ENCODE measurements around the gene XKR3. TPM values are rescaled to one million over a fixed set of nuclear protein-coding genes. Genes with fewer than 3 reads are reported as not detected.
"Not testable (repeated sequence)": the region's sequence is repeated elsewhere in the genome, so short reads cannot be mapped to it uniquely, and the experiment has no call there.

XKR3 gene
- total RNA-seq, 2 donors from 2014 or later = not detected

DNA sequence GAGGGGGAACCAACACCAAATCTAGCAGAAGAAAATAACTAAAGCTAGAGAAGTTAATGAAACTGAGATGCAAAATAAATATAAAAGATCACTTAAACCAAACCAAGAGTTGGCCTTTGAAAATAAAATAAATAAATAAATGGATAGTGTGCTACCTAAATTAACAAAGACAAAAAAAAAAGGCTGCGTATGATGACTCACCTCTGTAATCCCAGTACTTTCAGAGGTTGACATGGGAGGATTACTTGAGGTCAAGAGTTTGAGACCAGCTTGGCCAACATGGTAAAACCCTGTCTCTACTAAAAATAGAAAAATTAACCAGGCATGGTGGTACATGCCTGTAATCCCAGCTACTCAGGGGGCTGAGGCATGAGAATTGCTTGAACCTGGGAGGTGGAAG is 29.7 kb downstream of the XKR3 start:
- not testable (repeated sequence) for H3K4me3 Mint-ChIP-seq; DNase-seq (ENCODE audit: low spot score); H3K27ac Mint-ChIP-seq; H3K4me1 Mint-ChIP-seq (ENCODE audit: low read depth in 2 of 2); H3K36me3 Mint-ChIP-seq; H3K9me3 Mint-ChIP-seq; ATAC-seq
- H3K27me3 Mint-ChIP-seq = peaks cover 5 to 17% of the 10 kb centered on the region in 2 donors

- ATAC-seq (no peak), DNase-seq (ENCODE audit: low spot score) (no peak)
- peaks cover 5 to 17% of the 10 kb centered on the region in 2 donors for H3K27me3 Mint-ChIP-seq
- H3K4me3 Mint-ChIP-seq = no peak overlapping the region
- peaks cover 3% of the 10 kb centered on the region for H3K9me3 Mint-ChIP-seq
- no peak overlapping the region for H3K27ac Mint-ChIP-seq
- H3K36me3 Mint-ChIP-seq = peaks cover 5% of the 10 kb centered on the region
- H3K4me1 Mint-ChIP-seq (ENCODE audit: low read depth in 2 of 2) = no peaks in the 10 kb centered on the region
Measured at GRCh38 chr22:16793831-16794230, 31.4 kb downstream of the XKR3 start.

- DNase-seq (ENCODE audit: low spot score) (no peak), ATAC-seq (no peak)
- no peaks in the 10 kb centered on the region for H3K4me1 Mint-ChIP-seq (ENCODE audit: low read depth in 2 of 2)
- no peak overlapping the region for H3K27ac Mint-ChIP-seq
- H3K36me3 Mint-ChIP-seq = peaks cover 3% of the 10 kb centered on the region
- H3K27me3 Mint-ChIP-seq = peaks cover 12 to 13% of the 10 kb centered on the region in 2 donors
- peaks cover 3% of the 10 kb centered on the region for H3K9me3 Mint-ChIP-seq
- no peak overlapping the region for H3K4me3 Mint-ChIP-seq
Measured at GRCh38 chr22:16789860-16790493, 35.2 kb downstream of the XKR3 start.

DNA sequence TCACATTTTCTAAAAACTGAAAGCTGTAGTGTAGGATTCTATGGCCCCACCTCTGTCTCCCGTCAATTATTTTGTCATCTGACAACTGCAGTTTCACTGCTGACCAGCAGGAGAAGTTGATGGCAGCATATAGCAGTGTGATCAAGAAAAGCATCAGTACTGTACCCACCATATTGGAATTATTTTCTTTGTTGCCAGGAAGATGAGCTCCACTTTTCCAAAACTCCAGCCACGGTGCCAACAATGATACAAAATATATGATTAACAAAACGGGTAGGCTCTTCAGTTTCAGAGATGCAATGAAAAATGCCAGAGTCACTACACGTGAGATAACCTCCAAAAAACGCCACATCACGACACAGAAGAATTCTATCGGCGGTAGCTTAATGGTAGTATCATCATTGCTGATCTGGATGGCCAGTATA is 41.3 kb downstream of the XKR3 start:
- Mint-ChIP-seq H3K36me3 (no peaks in the 10 kb centered on the region), H3K27me3 (peaks cover 0 to 7% of the 10 kb centered on the region in 2 donors), H3K4me3 (no peak overlapping the region), H3K9me3 (no peaks in the 10 kb centered on the region), H3K27ac (no peak overlapping the region), H3K4me1 (ENCODE audit: low read depth in 2 of 2) (no peaks in the 10 kb centered on the region)
- ATAC-seq (no peak), DNase-seq (ENCODE audit: low spot score) (no peak)

DNA sequence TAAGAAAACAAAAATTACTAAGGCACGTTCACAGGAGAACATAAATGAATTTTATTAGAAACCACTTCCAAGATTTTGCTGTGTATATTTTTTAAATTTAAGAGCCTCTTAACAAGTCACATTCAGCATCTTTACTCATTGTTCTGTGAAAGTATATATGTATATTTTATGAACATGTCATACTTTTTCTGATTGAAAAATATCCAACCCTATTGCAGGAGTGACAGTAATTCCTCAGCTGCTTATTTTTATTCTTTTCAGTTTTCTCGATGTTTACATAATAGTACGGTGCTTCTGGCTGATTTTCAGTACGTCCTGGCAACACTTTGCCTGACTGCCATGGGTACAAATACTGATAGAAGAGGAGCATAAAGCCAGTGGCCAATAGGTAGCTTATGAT is 41.8 kb downstream of the XKR3 start:
- Mint-ChIP-seq H3K4me3 (no peak overlapping the region), H3K4me1 (ENCODE audit: low read depth in 2 of 2) (no peaks in the 10 kb centered on the region), H3K27me3 (peaks cover 0 to 7% of the 10 kb centered on the region in 2 donors), H3K27ac (no peak overlapping the region), H3K36me3 (no peaks in the 10 kb centered on the region), H3K9me3 (no peaks in the 10 kb centered on the region)
- no peak for ATAC-seq
- no peak for DNase-seq (ENCODE audit: low spot score)

DNA sequence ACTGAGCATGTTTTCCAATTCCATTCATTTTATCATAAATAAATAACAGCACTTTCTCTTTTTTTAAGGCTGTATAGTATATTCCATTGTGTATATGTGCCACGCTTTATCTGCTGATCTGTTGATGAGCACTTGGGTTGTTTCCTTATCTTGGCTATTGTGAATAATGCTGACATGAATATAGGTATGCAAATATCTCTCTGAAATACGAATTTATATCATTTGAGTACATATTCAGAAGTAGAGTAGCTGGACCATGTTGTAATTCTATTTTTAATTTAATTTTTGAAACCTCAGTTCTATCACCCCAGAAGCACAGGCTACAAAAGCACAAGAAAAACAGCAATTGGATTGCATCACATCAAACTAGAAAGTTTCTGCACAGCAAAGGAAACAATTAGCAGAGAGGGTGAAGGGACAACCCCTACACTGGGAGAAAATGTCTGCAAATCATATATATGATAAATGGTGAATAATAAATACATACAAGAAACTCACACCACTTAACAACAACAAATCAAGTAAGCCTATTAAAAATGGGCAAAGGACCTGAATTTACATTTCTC is 43.4 kb downstream of the XKR3 start:
- Mint-ChIP-seq H3K9me3 (no peaks in the 10 kb centered on the region), H3K27me3 (peaks cover 2 to 7% of the 10 kb centered on the region in 2 donors), H3K27ac (no peak overlapping the region), H3K4me3 (no peak overlapping the region), H3K36me3 (no peaks in the 10 kb centered on the region), H3K4me1 (ENCODE audit: low read depth in 2 of 2) (no peaks in the 10 kb centered on the region)
- ATAC-seq (no peak), DNase-seq (ENCODE audit: low spot score) (no peak)

GRCh38 chr22:16781074-16781763 is 44.0 kb downstream of the XKR3 start:
- Mint-ChIP-seq H3K27me3 (peaks cover 0 to 7% of the 10 kb centered on the region in 2 donors), H3K9me3 (no peaks in the 10 kb centered on the region), H3K4me1 (ENCODE audit: low read depth in 2 of 2) (no peaks in the 10 kb centered on the region), H3K36me3 (no peaks in the 10 kb centered on the region), H3K27ac (no peak overlapping the region), H3K4me3 (no peak overlapping the region)
- no peak for ATAC-seq
- no peak for DNase-seq (ENCODE audit: low spot score)

GRCh38 chr22:16777284-16777924 is 47.8 kb downstream of the XKR3 start:
- ATAC-seq = no peak
- H3K27ac Mint-ChIP-seq = no peak overlapping the region
- peaks cover 7% of the 10 kb centered on the region in 2 donors for H3K4me1 Mint-ChIP-seq (ENCODE audit: low read depth in 2 of 2)
- no peaks in the 10 kb centered on the region for H3K36me3 Mint-ChIP-seq
- H3K9me3 Mint-ChIP-seq = no peaks in the 10 kb centered on the region
- H3K27me3 Mint-ChIP-seq = peaks cover 0 to 7% of the 10 kb centered on the region in 2 donors
- no peak overlapping the region for H3K4me3 Mint-ChIP-seq
- DNase-seq (ENCODE audit: low spot score) = no peak

DNA sequence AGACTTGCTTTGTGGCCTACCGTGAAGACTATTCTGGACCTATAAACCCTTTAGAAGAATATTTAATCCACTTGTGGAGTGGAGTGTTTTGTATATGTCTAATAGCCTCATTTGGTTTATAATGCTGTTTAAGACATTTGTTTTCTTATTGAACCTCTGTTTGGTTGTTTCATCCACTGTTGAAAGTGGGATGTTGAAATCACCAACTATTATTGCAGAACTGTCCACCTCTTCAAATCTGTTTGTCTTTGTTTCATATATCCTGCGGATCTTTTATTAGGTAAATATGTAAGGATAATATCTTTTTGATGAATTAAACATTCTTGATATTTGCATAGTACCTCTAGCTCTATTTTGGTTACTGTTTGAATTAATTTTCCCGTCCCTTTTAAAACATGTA is 49.1 kb downstream of the XKR3 start:
- no peaks in the 10 kb centered on the region for H3K36me3 Mint-ChIP-seq
- H3K4me1 Mint-ChIP-seq (ENCODE audit: low read depth in 2 of 2) = peaks cover 7% of the 10 kb centered on the region in 2 donors
- ATAC-seq (no peak), DNase-seq (ENCODE audit: low spot score) (no peak)
- peaks cover 0 to 7% of the 10 kb centered on the region in 2 donors for H3K27me3 Mint-ChIP-seq
- no peak overlapping the region for H3K27ac Mint-ChIP-seq
- no peaks in the 10 kb centered on the region for H3K9me3 Mint-ChIP-seq
- no peak overlapping the region for H3K4me3 Mint-ChIP-seq

DNA sequence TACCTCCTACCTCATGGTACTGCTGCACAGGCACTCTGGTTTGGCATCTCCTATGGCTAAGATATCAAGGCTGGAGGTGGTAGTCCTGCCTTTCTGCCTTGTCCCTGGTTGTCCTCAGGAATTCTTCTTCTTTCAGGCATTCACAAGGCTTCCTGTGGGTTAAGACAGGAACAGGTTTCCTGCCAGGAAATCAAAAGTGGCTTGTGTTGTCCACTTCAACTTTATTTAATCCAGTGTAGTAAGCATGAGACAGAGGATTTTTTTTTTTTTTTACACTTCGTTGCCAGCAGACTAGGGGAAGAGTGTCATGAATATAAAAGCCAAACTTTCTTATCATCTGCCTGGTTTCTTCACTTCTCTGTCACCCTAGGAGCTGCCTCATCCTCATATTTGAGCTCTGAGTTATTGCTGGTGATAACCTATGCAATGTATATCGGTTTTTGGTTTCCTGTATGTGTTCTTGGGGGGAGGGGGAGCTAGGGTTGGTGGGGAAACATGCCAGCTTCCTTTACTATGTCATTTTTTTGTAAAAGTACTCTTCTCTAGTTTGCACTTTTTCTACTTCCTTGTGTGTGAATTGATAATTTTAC is 50.2 kb downstream of the XKR3 start:
- ATAC-seq = no peak
- no peak for DNase-seq (ENCODE audit: low spot score)
- Mint-ChIP-seq H3K4me3 (no peak overlapping the region), H3K4me1 (ENCODE audit: low read depth in 2 of 2) (peaks cover 7% of the 10 kb centered on the region in 2 donors), H3K9me3 (no peaks in the 10 kb centered on the region), H3K27me3 (peaks cover 0 to 7% of the 10 kb centered on the region in 2 donors), H3K27ac (no peak overlapping the region), H3K36me3 (no peaks in the 10 kb centered on the region)

- H3K4me1 Mint-ChIP-seq (ENCODE audit: low read depth in 2 of 2); H3K9me3 Mint-ChIP-seq; DNase-seq (ENCODE audit: low spot score); H3K27ac Mint-ChIP-seq; ATAC-seq; H3K27me3 Mint-ChIP-seq; H3K4me3 Mint-ChIP-seq; H3K36me3 Mint-ChIP-seq: not testable (repeated sequence)
Measured at GRCh38 chr22:16771569-16771968, 53.6 kb downstream of the XKR3 start.

DNA sequence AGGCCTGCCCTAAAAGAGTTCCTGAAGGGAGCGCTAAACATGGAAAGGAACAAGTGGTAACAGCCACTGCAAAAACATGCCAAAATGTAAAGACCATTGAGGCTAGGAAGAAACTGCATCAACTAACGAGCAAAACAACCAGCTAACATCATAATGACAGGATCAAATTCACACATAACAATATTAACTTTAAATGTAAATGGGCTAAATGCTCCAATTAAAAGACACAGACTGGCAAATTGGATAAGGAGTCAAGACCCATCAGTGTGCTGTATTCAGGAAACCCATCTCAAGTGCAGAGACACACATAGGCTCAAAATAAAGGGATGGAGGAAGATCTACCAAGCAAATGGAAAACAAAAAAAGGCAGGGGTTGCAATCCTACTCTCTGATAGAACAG is 57.3 kb downstream of the XKR3 start:
- H3K4me1 Mint-ChIP-seq (ENCODE audit: low read depth in 2 of 2); ATAC-seq; H3K4me3 Mint-ChIP-seq; H3K27me3 Mint-ChIP-seq; H3K27ac Mint-ChIP-seq; H3K36me3 Mint-ChIP-seq; H3K9me3 Mint-ChIP-seq; DNase-seq (ENCODE audit: low spot score): not testable (repeated sequence)

DNA sequence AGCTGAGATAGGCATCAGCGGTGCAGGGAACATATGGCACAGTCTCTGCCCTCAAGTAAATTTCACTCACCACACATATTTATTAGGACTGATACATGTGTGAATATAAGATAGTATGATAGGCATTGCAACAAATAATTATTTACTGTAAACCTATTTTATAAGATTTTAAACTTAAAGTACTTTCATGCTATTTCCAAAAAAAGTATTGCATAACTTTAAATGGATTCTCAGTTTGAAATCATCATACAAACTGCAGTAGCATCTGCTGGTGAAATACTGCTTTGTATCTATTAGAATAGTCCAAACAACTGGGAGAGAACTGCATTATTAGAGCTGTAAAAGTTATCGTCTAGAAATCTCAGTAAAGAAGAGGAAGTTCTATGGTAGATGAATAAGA is 63.0 kb downstream of the XKR3 start:
- H3K4me3 Mint-ChIP-seq; H3K4me1 Mint-ChIP-seq (ENCODE audit: low read depth in 2 of 2); ATAC-seq; H3K36me3 Mint-ChIP-seq; H3K9me3 Mint-ChIP-seq; H3K27me3 Mint-ChIP-seq; H3K27ac Mint-ChIP-seq; DNase-seq (ENCODE audit: low spot score): not testable (repeated sequence)

DNA sequence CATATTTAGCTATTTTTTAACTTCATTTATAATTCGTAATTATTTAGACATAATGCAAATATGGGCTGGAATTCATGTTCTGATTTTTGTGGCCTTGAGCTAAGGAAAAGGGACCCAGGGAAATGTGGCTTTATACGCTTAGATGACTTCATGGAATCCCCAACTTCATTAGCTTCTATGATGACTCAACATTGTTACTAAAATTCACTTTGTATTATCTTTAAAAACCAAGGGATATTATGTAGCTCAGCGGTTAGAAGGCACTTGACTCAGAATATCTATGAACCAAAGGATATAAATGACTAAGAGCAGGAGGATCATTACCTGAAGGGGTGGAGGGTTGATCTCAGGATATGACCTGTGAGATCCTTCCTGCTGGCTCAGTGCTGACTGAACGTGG is 64.8 kb downstream of the XKR3 start:
- H3K27me3 Mint-ChIP-seq; H3K36me3 Mint-ChIP-seq; H3K27ac Mint-ChIP-seq; H3K9me3 Mint-ChIP-seq; H3K4me1 Mint-ChIP-seq (ENCODE audit: low read depth in 2 of 2); DNase-seq (ENCODE audit: low spot score); ATAC-seq; H3K4me3 Mint-ChIP-seq: not testable (repeated sequence)
